GM23248 (cell line): Measurements from ENCODE around the gene HOXB8.

ENCODE experiments used
- EZH2 ChIP-seq: fragments of 200-600 bp; sonication (generic); IDR thresholded peaks from 2 replicates; pipeline ENCODE4 v1.6.1; 2018; ENCODE audit warnings: antibody characterized with exemption, mild to moderate bottlenecking; ENCODE audit not compliant: insufficient read depth, poor library complexity, severe bottlenecking
- EZH2phosphoT487 ChIP-seq: fragments of 200-600 bp; sonication (generic); IDR thresholded peaks from 2 replicates; pipeline ENCODE4 v1.6.1; 2018; ENCODE audit warnings: antibody characterized with exemption, moderate library complexity, mild to moderate bottlenecking, low read depth; ENCODE audit not compliant: insufficient read depth

DNA sequence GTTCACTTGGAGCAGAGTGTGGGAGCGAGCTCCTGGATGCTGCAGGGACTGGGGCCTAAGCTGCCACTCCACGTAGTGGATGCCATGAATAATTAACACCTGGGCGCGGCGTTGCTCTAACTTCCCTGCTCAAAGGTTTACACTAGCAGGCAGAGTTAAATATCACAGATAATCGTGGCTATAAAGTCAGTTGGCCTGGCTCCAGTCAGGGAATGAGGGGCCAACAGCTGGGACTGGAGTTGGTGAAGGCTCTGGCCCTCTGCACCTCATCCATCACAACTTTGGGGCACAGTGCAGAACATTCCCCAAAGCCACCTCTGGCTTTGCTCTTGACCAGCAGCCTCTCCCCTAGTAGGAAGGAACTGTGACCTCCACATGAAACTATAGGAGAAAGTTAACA lies 47.9 kb downstream of the HOXB8 start:
- TF ChIP-seq EZH2 (no peak), EZH2phosphoT487 (no peak)
